Endothelial cell of umbilical vein (primary cell): ENCODE results near the gene HAND1.

Experiments used
- CTCF ChIP-seq, 2 donors: IDR thresholded peaks; 1 replicate in 1 of 2; 2 replicates in 1 of 2; pipeline ENCODE4 v1.5.1; 2011; ENCODE audit warnings: low read length in 2 of 2, mild to moderate bottlenecking in 2 of 2, moderate library complexity in 2 of 2, control low read depth in 1 of 2, inconsistent platforms in 1 of 2, low read depth in 1 of 2; ENCODE audit not compliant: insufficient read depth in 1 of 2; ENCODE audit errors: extremely low read depth in 1 of 2
- EZH2 ChIP-seq: IDR thresholded peaks from 2 replicates; pipeline ENCODE4 v1.6.1; 2012; ENCODE audit warnings: borderline replicate concordance, low read depth, mild to moderate bottlenecking, moderate library complexity, low read length, inconsistent platforms; ENCODE audit not compliant: severe bottlenecking
- MAX ChIP-seq: IDR thresholded peaks from 2 replicates; pipeline ENCODE4 v1.6.1; 2011; ENCODE audit not compliant: insufficient read depth, insufficient read length
- POLR2A ChIP-seq: IDR thresholded peaks from 2 replicates; pipeline ENCODE4 v1.6.1; 2012; ENCODE audit warnings: low read depth, mild to moderate bottlenecking, control low read depth, low read length
- POLR2AphosphoS5 ChIP-seq: IDR thresholded peaks from 2 replicates; pipeline ENCODE4 v1.6.1; 2012; ENCODE audit warnings: low read depth, mild to moderate bottlenecking, control low read depth, low read length, moderate library complexity; ENCODE audit not compliant: insufficient read depth

GRCh38 chr5:154502180-154502579, 24.2 kb upstream of the HAND1 start:
- no peak for TF ChIP-seq CTCF (IDR thresholded peaks at IDR 0.05; ENCODE audit: extremely low read depth in 1 of 2, insufficient read depth in 1 of 2, low read depth in 1 of 2, low read length in 2 of 2)
- TF ChIP-seq MAX: no peak
- TF ChIP-seq POLR2AphosphoS5: no peak
- TF ChIP-seq EZH2: no peak
- no peak for TF ChIP-seq POLR2A
